ENCODE data around the gene KCNN2. TPM values are rescaled to one million over a fixed set of nuclear protein-coding genes. Genes with fewer than 3 reads are reported as not detected.

The KCNN2 gene
- total and polyA plus RNA-seq, 9 of the 15 experiments (the other 6 are each of a cell fraction or from before 2014, with no cell fraction given): 0.07 TPM; not detected in 8

DNA sequence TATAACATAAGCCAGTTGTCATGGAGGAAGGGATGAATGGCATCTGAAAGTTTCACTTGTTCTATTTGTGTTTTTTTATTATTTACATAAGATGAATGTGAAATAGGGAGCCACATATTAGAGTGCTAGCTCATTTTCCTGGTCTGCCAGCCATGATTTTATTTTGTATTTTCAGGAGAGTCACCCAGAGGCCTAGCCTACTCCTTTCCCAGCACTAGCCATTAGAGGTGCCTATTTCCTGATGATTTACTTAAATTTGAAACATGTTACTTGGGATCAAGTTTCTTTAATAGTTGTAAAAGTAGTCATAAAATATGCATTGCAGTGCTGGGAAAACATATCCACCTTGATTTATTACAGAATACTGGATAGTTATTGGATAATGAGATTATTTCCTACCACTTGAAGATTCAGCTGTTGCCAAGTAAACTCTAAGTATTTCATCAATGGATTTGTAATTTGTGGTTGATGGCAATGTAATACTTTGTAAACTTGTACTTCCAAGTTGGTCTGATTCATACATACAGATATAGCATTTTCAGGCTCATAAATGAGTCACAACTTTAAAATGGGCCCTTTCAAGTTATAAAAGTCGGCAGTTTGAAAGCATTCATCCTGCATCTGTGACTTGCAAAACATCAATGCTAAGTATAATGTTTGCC lies 50.8 kb downstream of the KCNN2 start:
- no peaks in the 10 kb centered on the region; the same call in none of the 2 replicates for H3K9me3 ChIP-seq (replicated peaks; ENCODE audit: control insufficient read depth, insufficient read depth, low read depth, low read length)
- in situ Hi-C loops (cut with MboI) (no loop called here), intact Hi-C loops (cut with micrococcal nuclease) (no loop called here)
- ChIA-PET POLR2A (no interaction called here), CTCF (ENCODE audit: low intra/inter-chr PET ratio) (no interaction called here)
- no peaks in the 10 kb centered on the region for H3K79me2 ChIP-seq (ENCODE audit: control insufficient read depth, insufficient read depth, low read length)
- H3K4me3 ChIP-seq: no peak overlapping the region
- H3K4me2 ChIP-seq (ENCODE audit: insufficient read depth, low read length): no peak overlapping the region
- ATAC-seq (no peak), DNase-seq (ENCODE audit: extremely low read depth in 1 of 4, low spot score in 3 of 4) (no peak), FAIRE-seq (no peak)
- H3K9me1 ChIP-seq (ENCODE audit: control insufficient read depth, insufficient read depth, low read length): no peaks in the 10 kb centered on the region
- WGBS (ENCODE audit: insufficient coverage, low coverage, missing lambda C conversion rate): 9% methylated on average over 1 of the region's 1 CpG
- H3K27ac ChIP-seq (ENCODE audit: extremely low read depth, low read depth, low read length): no peak overlapping the region
- no peaks in the 10 kb centered on the region for H3K4me1 ChIP-seq (replicated peaks in 1 of 2; ENCODE audit: control insufficient read depth in 2 of 2, insufficient read depth in 2 of 2, low read length in 2 of 2)
- no TSS peak for BruUV-seq (replicated peaks)
- H3K27me3 ChIP-seq (ENCODE audit: control insufficient read depth in 2 of 2, insufficient read depth in 2 of 2, low read length in 2 of 2): no peaks in the 10 kb centered on the region
- no peaks in the 10 kb centered on the region for H4K20me1 ChIP-seq (replicated peaks; ENCODE audit: control insufficient read depth, insufficient read depth, low read length)
- no peak overlapping the region for H3K9ac ChIP-seq (ENCODE audit: insufficient read depth in 1 of 2, low read depth in 2 of 2, low read length in 2 of 2)
- no peak overlapping the region for H2AFZ ChIP-seq (ENCODE audit: low read depth, low read length)
- no peaks in the 10 kb centered on the region for H3K36me3 ChIP-seq (ENCODE audit: control insufficient read depth, insufficient read depth, low read length)
- TF ChIP-seq HSF4 (CRISPR knock-in tag; IDR thresholded peaks at IDR 0.05; ENCODE audit: borderline replicate concordance) (no peak), ZNF239 (CRISPR knock-in tag; IDR thresholded peaks at IDR 0.05) (no peak), MAZ (CRISPR knock-in tag; conservative IDR thresholded peaks at IDR 0.05 in 1 of 2, IDR thresholded peaks at IDR 0.05 in 1 of 2) (no peak), ARNT (IDR thresholded peaks at IDR 0.05) (no peak), RNF2 (IDR thresholded peaks at IDR 0.05) (no peak), CEBPZ (IDR thresholded peaks at IDR 0.05; ENCODE audit: borderline replicate concordance, low read depth, low read length) (no peak), ZNF121 (CRISPR knock-in tag; conservative IDR thresholded peaks at IDR 0.05) (no peak), PTRF (tag; IDR thresholded peaks at IDR 0.05) (no peak), ZNF395 (CRISPR knock-in tag; IDR thresholded peaks at IDR 0.05) (no peak), CBX1 (IDR thresholded peaks at IDR 0.05; ENCODE audit: low read depth) (no peak), IFI16 (CRISPR knock-in tag; IDR thresholded peaks at IDR 0.05) (no peak), TSC22D4 (tag; IDR thresholded peaks at IDR 0.05) (no peak), OTX1 (CRISPR knock-in tag; IDR thresholded peaks at IDR 0.05) (no peak), RAD51 (IDR thresholded peaks at IDR 0.05; ENCODE audit: borderline replicate concordance, low read depth) (no peak), HOXB6 (CRISPR knock-in tag; IDR thresholded peaks at IDR 0.05; ENCODE audit: borderline replicate concordance) (no peak)
- TF ChIP-seq, protein P1, sequence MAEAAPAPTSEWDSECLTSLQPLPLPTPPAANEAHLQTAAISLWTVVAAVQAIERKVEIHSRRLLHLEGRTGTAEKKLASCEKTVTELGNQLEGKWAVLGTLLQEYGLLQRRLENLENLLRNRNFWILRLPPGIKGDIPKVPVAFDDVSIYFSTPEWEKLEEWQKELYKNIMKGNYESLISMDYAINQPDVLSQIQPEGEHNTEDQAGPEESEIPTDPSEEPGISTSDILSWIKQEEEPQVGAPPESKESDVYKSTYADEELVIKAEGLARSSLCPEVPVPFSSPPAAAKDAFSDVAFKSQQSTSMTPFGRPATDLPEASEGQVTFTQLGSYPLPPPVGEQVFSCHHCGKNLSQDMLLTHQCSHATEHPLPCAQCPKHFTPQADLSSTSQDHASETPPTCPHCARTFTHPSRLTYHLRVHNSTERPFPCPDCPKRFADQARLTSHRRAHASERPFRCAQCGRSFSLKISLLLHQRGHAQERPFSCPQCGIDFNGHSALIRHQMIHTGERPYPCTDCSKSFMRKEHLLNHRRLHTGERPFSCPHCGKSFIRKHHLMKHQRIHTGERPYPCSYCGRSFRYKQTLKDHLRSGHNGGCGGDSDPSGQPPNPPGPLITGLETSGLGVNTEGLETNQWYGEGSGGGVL (CRISPR knock-in tag; IDR thresholded peaks at IDR 0.05): no peak

All from K562 (cell line).